ENCODE data around the gene AUTS2.

Gene AUTS2

GRCh38 chr7:69939317-69939716 is 341.0 kb downstream of the AUTS2 start:
- DNase-seq (ENCODE audit: low read depth in 2 of 2) = no peak

DNA sequence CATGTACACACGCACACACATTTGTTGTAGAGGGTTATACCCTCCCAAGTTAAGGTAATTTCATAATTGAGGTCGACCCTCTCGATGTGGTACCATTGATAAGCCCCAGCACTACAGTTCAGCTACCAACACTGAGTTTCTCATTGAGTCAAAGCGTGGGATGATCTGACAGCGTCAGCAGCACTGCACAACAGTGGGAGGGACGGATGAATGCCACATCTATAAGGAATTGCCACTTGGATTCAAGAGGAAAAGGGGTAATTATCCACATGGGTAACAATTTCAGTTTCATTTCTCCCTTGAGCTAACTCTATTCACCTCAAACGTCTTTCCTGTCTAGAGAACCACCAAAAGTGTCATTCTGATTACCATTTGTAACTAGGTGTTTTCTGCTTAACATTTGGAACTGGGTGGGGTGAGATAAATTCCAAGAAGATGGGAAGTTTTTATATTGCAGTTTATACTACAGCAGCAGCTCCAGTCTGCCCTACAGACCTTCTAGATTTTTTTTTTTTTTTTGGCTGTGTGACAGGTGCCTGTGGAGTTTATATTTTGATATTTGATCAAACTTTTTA is 342.9 kb downstream of the AUTS2 start:
- DNase-seq (ENCODE audit: low read depth in 2 of 2) = no peak

- no peak for DNase-seq (ENCODE audit: low read depth in 2 of 2)
These were observed 344.3 kb downstream of the AUTS2 start for GRCh38 chr7:69942573-69942972.

- no peak for DNase-seq (ENCODE audit: low read depth in 2 of 2)
These were observed 348.6 kb downstream of the AUTS2 start for GRCh38 chr7:69946901-69947300.

- DNase-seq (ENCODE audit: low read depth in 2 of 2) = no peak
These were observed 349.7 kb downstream of the AUTS2 start for GRCh38 chr7:69947998-69948397.

- no peak for DNase-seq (ENCODE audit: low read depth in 2 of 2)
These were observed 350.8 kb downstream of the AUTS2 start for GRCh38 chr7:69949122-69949521.

- no peak for DNase-seq (ENCODE audit: low read depth in 2 of 2)
These were observed 353.2 kb downstream of the AUTS2 start for GRCh38 chr7:69951458-69951857.

GRCh38 chr7:69953136-69954067 is 355.1 kb downstream of the AUTS2 start:
- no peak for DNase-seq (ENCODE audit: low read depth in 2 of 2)

DNA sequence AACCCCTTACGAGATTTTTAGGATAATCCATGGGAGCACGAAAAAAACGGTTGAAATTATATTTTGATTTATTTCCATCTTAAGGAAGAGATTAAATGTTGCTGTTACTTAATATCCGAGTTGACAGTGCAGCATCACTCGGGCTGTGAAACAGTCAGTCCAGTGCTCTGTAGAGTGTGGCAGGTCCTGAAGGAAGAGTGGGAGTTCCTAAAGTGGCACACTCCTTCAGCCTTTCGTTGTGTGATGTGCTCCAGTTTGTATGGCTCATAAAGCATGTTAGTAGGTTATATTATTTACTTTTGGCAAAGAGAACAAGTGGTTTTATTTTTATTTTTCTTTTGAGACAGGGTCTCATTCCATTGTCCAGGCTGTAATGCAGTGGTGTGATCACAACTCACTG is 358.3 kb downstream of the AUTS2 start:
- no peak for DNase-seq (ENCODE audit: low read depth in 2 of 2)

DNA sequence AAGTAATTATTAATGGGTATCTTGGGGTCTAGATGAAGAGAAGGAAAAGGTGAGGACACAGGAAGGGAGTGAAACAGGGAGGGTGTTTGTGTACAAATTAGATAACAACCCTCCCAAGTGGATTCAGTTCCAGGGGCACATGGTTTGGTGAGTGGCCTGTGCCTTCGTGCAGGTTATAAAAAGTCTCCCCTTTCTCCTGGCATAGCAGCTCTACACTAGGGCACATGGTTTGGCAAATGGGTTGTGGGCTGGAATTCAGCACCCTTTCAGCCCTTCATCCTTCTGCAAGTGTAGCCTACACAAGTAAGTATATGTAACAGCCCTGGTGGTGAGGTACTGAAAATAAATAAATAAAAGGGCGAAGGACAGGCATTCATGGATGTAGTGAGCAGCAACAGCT is 359.4 kb downstream of the AUTS2 start:
- no peak for DNase-seq (ENCODE audit: low read depth in 2 of 2)

GRCh38 chr7:69959789-69960499 is 361.7 kb downstream of the AUTS2 start:
- DNase-seq (ENCODE audit: low read depth in 2 of 2) = no peak

GRCh38 chr7:69961436-69961835 is 363.2 kb downstream of the AUTS2 start:
- no peak for DNase-seq (ENCODE audit: low read depth in 2 of 2)

- no peak for DNase-seq (ENCODE audit: low read depth in 2 of 2)
These were observed 364.2 kb downstream of the AUTS2 start for GRCh38 chr7:69962186-69963065.

- DNase-seq (ENCODE audit: low read depth in 2 of 2) = no peak
These were observed 365.1 kb downstream of the AUTS2 start for GRCh38 chr7:69963393-69963792.

DNA sequence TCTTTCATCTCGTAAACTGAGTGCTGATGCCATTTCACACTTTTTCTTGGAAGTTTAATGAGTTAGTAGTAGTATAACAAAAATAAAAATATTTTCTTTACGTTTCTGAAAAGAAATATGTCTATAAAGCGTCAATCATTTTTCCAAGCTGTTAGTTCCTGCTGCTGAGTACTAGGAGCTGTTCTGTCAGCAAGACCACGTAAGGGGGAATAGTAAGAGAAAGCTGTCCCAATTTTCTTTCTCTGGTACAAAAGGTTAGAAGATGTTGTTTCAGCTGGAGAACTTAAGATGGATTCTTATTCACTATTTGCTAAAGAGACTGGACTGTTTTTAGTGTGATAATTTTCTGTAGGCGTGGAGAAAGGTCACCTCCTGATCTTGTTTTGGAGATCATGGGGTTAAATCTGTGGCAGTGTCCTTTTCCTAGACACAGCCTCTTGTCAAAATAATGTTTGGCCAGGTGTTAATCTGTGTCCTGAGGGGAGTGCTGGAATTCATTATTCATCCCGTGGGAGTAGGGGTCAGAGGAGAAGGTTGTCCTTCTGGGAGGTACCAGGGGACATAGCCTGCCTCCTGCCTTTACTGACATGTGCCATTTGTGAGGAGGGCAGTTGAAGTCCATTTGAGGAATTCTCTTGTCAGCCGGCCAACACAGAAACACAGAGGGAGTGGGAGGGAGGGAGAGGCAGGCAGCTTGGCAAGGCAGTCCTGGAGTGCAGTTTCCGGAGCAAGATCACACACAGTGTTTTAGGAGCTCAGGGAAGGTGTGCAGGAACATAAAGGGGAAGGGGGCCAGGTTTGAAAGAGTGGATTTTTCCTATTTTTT is 368.7 kb downstream of the AUTS2 start:
- no peak for DNase-seq (ENCODE audit: low read depth in 2 of 2)

DNA sequence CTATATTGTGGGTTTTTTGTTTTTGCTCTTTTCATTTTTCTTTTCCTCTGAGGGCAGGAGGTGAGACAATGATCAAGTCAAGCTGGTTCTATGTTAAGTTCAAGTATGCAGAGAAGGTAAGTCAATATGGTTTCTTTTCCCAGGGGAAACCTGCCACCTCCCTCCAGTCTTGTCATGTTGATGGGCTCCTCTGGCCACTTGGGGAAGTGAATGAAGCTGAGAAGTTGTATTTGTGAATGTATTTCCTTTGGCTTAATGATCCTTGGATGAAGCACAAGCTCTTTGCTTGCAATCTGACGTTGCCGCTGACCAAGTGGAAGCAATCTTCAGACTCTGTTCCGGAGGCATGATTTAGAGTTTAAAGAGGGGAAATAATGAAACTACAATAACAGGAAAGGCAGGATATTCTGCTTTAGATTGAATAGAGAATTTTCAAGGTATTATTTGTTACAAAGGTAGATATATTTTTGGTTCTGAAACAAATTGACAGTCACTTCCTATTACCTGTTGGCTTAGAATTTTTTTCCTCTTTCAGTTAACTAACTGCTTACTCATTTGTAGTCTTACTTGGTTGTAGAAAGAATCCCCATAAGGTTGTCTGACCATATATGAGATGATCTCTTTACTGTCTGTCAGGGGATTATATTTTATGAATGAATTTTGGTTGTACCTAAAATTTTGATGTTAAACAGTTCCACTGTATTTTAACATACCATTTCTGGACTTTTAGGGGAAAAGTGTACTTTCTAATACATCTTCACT is 369.6 kb downstream of the AUTS2 start:
- no peak for DNase-seq (ENCODE audit: low read depth in 2 of 2)

DNA sequence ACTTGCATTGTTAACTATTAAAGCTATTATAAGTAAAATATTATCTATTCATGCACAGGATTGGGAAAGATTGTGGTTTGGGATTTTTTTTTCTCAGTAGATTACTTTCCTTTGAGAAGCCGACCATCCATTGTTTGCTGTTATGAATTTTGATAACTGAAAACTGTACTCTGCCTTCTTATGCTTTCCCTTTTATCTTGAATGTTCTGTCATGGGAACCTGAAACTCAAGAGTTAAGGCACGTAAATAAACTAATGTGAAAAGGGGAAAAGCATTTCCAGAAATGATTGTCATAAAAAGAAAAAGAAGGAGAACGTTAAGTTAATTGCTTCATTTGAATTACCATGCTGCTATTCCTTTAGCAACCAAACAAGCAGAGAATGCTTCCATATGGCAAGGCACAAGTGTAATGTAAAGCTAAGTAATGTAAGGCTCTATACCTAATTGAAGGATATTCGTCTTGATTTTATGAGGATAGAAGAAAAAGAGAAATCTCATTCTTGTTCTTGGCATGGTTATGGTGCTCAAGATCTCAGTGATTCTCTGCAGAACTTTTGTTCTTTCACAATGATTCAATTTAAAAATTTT is 370.8 kb downstream of the AUTS2 start:
- DNase-seq (ENCODE audit: low read depth in 2 of 2) = no peak

DNA sequence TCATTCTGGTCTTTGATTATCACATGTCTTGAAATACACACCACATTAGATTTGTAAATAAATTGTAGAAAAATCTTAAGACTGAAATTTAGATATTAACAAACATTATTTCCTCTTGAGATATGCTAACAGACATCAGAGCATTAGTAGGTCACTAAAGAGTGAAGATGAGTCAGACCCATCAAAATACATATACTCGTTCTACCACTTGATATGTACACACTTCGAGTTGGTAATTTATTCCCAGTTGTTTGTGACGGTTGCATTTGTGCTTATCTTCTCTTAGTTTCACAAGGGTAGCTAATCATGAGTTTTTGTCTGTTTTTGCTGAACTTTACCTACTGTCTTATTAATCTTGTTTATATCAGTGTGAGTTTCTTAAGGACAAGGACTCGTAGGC is 383.4 kb downstream of the AUTS2 start:
- no peak for DNase-seq (ENCODE audit: low read depth in 2 of 2)

DNA sequence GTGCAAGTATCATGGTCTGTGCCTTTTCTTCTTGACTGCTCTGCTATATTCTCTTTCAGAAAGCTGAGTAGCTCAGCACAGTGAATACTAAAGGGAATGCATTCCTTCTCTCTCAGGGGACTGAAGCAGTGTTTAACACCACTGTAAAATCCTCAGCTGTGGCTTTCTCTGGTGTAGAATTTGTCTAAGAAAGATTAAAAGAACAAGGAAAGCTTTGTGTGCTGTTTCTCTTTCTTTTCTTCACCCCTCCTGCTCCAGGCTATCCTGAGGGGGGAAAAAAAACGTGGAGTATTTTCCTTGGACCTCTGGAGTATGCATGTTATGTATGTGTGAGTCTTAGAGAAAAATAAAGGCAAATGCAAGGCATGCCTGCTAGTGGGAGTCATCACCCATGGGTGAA is 383.9 kb downstream of the AUTS2 start:
- DNase-seq (ENCODE audit: low read depth in 2 of 2) = no peak

- no peak for DNase-seq (ENCODE audit: low read depth in 2 of 2)
These were observed 391.3 kb downstream of the AUTS2 start for GRCh38 chr7:69989551-69989950.
